ENCODE data around the gene TREML1.

GRCh38 chr6:41199552-41200246 lies 45.6 kb upstream of the TREML1 start:
- TF ChIP-seq EGR1 (IDR thresholded peaks at IDR 0.05; ENCODE audit: low read depth in 2 of 2) (no peak), RAD21 (IDR thresholded peaks at IDR 0.05) (no peak), CTCF (IDR thresholded peaks at IDR 0.05; ENCODE audit: low read depth, low read length, missing input control) (no peak), GABPA (IDR thresholded peaks at IDR 0.05 in 1 of 2, conservative IDR thresholded peaks at IDR 0.05 in 1 of 2) (no peak), SP1 (IDR thresholded peaks at IDR 0.05) (no peak)

Measured in liver (tissue), 3 donors.